C4-2B (cell line): ENCODE data around the gene YPEL1.

Experiments used
- H3K27ac ChIP-seq: fragments of 450-650 bp; 2 replicates; pipeline ENCODE4 v1.5.1; 2017
- CTCF ChIP-seq: fragments of 450-650 bp; conservative IDR thresholded peaks from 2 replicates; pipeline ENCODE4 v1.5.1; 2017; ENCODE audit warnings: mild to moderate bottlenecking
- ZFX ChIP-seq: fragments of 450-650 bp; IDR thresholded peaks from 2 replicates; pipeline ENCODE4 v1.6.1; 2017

Gene YPEL1

GRCh38 chr22:21760640-21761039, 25.0 kb upstream of the YPEL1 start:
- H3K27ac ChIP-seq: no peak overlapping the region
- no peak for TF ChIP-seq ZFX
- TF ChIP-seq CTCF: no peak

- H3K27ac ChIP-seq: no peak overlapping the region
- TF ChIP-seq CTCF (no peak), ZFX (no peak)
Measured at GRCh38 chr22:21759646-21760376, 24.2 kb upstream of the YPEL1 start.

GRCh38 chr22:21759093-21759492, 23.5 kb upstream of the YPEL1 start:
- TF ChIP-seq ZFX (no peak), CTCF (no peak)
- no peak overlapping the region for H3K27ac ChIP-seq

GRCh38 chr22:21758091-21758864, 22.7 kb upstream of the YPEL1 start:
- TF ChIP-seq ZFX: no peak
- TF ChIP-seq CTCF: no peak
- no peak overlapping the region for H3K27ac ChIP-seq

- no peak overlapping the region for H3K27ac ChIP-seq
- TF ChIP-seq CTCF: no peak
- no peak for TF ChIP-seq ZFX
Measured at GRCh38 chr22:21755851-21756284, 20.3 kb upstream of the YPEL1 start.

GRCh38 chr22:21754523-21754922, 18.9 kb upstream of the YPEL1 start:
- TF ChIP-seq CTCF: no peak
- no peak for TF ChIP-seq ZFX

More at GRCh38 chr22:21754523-21754922, 18.9 kb upstream of the YPEL1 start:
- no peak overlapping the region for H3K27ac ChIP-seq
